C4-2B (cell line): ENCODE data around the gene TFB1M.

Experiments
- CTCF ChIP-seq: fragments of 450-650 bp; conservative IDR thresholded peaks from 2 replicates; pipeline ENCODE4 v1.5.1; 2017; ENCODE audit warnings: mild to moderate bottlenecking
- ZFX ChIP-seq: fragments of 450-650 bp; IDR thresholded peaks from 2 replicates; pipeline ENCODE4 v1.6.1; 2017

GRCh38 chr6:155328074-155328538 is 13.8 kb upstream of the TFB1M start:
- no peak for TF ChIP-seq CTCF
- TF ChIP-seq ZFX = no peak
